GM19023 (cell line): ENCODE data around the gene RNU2-63P.
"Not testable (repeated sequence)": the region's sequence is repeated elsewhere in the genome, so short reads cannot be mapped to it uniquely, and the experiment has no call there.

Source experiments
- ATAC-seq: cut with Tn5 transposase; IDR thresholded peaks from one replicate; pipeline ENCODE4 v1.9.1; 2021; ENCODE audit warnings: mild to moderate bottlenecking, moderate library complexity; ENCODE audit not compliant: unreplicated experiment

The RNU2-63P gene

DNA sequence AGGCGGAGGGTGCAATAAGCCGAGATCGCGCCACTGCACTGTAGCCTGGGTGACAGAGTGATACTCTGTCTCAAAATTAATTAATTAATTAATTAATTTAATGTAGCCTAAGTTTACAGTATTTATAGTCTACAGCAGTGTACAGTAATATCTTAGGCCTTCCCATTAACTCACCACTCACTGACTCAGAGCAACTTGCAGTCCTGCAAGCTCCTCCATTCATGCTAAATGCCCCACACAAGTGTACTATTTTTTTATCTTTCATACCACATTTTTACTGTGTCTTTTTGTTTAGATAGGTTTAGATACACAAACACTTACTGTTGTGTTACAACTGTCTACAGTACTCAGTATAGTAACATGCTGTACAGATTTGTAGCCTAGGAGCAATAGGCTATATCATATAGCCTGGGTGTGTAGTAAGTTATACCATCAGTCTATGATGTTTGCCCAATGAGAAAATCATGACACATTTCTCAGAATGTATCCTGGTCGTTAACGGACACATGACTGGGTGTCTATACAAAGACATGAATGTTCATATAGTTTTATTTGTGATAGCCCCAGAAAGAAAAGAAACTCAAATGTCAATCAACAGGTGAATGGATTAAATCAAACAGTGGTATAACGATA, 15.8 kb upstream of the RNU2-63P start:
- ATAC-seq = no peak

DNA sequence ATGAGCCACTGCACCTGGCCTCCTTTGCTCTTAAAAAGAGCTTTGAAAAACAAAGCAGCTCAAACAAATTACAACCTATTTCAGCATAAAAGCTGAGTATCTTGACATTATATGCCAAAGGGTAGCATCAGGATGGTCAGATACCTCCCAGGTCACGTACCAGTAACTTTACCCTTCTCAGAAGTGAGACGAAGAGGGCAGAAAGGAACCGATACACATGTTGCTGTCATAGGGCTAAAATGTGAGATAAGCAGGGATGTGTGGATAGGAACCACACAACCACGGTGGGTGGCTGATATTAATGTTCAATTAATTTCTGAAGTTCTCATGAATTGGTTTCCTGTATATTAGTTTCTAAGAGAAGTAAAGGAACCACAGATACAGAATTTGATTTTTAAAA, 12.6 kb upstream of the RNU2-63P start:
- ATAC-seq = no peak

DNA sequence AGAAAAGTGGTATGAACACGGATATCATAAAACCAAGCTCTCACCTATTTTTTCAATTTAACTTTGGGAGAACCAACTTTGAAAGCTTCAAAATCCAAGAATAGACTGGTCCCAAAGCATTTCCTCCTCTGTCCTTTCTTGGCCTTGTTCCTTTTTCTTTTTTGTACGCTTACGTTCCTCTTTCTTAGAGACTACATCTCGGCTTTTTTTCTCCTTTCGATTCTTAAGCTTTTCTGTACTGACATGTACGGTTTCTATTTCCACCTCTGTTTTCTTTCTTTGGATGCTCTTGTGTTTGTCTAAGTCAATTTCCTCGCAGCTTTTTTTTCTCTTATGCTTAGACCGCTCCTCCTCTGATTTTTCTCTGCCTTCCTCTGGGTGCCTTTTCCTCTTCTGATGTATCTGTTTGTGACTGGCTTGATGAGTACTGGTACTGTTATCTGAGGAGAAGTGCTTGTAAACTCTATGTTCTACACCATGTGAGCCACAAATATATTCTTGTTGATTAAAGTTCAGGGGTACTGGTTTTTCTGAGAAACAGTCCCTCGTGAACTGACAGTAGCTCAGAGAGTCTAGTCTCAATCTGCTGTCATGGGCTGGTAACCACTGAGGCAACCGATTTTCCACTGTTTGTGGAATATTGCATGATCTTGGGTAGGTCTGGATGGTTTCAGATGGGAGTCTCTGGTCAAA, 11.5 kb upstream of the RNU2-63P start:
- ATAC-seq = no peak

DNA sequence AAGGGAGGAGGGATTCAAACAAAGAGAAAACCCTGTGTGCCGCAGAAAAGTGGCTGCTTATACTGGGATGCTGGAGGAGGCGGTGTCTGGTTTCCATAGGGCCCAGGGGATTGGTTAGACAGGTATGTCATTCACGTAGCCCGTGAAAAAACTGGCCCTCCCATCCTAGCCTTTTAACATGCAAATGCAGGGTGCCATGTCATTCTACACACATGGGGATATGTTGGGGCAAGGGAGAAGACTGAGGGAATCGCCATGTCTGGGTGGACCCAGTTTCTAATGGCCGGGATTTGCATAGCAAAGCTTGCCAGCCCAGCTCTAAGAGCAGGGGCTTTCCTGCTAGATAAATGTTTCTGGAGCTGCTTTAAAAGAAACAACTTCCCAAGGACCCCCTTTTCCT, 8.2 kb upstream of the RNU2-63P start:
- ATAC-seq = no peak

DNA sequence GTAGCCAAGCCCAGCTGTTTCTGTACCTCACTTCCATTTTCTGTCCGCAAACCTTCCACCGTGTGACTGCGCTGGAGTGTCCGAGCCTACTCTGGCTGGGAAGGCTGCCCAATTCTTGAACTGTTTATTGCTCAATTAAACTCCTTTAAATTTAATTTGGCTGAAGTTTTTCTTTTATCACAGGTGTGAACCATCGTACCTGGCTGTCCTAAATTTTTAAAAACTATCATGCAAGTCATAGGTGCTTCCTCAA, 6.2 kb upstream of the RNU2-63P start:
- no peak for ATAC-seq

DNA sequence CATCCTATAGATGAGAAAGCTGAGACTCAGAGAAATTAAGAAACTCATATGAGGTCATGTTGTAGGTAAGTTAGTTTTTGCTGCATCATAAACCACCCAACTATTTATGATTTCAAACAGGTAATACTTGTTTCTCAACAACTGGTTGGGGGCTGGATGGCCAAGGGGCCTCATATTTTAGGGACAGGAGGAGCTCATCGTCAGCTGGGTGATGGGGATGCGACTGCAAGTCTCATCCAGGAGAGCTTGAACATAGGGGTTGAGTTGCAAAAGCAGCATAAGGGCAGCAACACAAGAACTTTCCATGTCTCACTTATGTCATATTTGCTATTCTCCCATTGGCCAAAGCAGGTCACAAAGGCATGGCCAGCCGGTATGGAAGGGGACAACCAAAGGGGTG, 3.6 kb upstream of the RNU2-63P start:
- no peak for ATAC-seq

DNA sequence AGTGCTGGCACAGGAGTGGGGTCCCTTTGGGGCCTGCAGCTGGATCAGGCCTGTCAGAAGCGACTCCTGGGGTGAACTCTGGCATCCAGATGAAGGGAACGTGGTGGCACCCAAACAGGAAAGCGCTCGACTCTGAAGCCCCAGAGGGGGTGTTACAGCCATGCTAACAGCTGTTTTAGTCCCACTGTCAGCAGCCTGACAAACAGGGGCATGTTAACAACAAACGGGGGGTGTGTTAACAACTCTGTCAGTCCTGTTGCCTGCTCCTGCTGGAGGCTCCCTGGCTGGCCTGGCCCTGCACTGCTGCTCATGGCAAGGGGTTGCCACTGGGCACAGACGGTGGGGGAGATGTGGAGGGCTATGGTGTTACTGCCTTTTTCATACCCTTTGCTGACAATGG, 2.6 kb upstream of the RNU2-63P start:
- ATAC-seq = no peak

DNA sequence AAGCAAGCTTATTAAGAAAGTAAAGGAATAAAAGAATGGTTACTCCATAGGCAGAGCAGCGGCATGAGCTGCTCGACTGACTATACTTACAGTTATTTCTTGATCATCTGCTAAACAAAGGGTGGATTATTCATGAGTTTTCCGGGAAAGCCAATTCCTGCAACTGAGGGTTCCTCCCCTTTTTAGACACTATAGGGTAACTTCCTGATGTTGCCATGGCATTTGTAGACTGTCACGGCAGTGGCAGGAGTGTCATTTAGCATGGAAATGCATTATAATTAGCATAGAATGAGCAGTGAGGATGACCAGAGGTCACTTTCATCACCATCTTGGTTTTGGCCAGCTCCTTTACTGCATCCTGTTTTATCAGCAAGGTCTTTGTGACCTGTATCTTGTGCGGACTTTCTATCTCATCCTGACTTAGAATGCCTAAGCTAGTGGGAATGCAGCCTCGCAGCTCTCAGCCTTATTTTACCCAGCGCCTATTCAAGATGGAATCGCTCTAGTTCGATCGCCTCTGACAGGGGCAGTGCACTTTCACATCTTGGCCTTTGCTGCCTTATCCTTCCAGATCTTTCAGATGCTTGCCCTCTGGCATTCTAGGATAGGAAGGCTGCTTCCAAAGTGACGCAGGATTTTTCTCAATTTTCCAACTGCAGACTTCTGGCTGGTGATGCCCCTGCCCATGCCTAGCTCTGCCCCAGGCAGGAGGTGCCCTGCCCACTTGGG, 1.9 kb upstream of the RNU2-63P start:
- ATAC-seq = not testable (repeated sequence)

DNA sequence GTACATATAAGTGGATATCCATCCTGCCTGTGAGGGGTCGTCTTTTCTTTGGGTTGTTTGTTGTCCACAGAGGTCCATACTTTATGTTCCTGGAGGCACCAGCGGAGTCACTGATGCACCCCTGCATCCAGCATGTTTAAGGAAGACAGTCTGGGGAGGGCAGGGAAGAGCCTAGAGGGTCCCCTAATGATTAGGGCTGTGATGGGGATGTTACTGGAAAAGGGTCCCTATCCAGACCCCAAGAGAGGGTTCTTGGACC, 1.4 kb upstream of the RNU2-63P start:
- not testable (repeated sequence) for ATAC-seq

DNA sequence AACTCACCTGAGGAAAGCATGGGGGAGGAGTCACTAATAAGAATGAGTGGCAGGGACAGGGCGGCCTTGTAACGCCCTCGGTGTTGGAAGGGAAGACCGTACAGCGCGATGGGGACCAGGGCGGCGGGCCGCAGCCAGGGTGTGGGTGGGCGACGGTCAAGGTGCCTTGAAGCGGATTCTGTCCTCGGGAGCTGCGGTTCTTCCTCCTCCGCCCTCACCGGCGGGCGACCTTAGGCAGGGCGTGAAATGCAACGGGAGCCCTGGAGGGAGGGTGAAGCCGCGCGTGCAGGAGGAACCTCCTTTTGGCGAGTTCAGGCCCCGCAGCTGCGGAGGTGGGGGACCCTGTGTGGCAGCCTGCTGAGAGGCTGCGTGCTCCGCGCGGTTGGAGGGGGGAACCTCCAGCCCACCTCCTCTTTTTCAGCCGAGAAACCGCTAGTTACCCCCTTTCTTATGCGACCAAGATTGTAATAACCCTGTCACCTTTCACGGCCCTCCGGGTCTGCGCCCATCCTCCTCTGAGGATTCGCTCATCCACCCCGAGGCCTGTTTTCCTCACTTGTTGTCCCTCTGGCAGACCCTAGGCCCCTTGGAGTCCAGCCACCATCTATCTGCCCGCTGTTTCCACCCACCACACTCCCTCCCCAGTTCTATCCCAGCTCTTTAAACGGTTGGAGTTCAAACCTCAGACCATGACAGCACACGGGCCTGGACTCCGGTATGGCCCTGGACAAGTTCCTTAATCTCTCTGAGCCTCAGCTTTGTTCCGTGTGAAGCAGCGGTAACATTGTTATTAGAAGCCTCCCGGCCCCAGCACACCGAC, 823 bp upstream of the RNU2-63P start:
- peak; percentile 72 for ATAC-seq

DNA sequence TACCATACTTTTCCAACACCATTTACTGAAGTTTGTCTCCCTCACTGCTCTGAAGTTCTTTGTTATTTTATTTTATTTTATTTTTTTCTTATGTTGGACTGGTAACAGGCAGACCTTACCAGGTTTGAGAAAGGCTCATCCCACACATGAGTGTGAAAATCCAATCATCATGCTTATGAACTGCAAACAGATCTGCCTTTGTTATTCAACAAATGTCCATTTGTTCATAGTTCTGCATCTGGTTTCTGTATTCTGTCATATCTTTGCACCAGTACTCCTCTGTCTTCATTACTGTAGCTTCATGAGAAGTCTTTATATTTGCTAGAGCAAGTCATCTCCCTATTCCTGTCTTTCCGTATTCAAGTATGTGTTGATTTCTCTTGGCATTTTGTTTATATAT, 5.3 kb downstream of the RNU2-63P start:
- no peak for ATAC-seq

DNA sequence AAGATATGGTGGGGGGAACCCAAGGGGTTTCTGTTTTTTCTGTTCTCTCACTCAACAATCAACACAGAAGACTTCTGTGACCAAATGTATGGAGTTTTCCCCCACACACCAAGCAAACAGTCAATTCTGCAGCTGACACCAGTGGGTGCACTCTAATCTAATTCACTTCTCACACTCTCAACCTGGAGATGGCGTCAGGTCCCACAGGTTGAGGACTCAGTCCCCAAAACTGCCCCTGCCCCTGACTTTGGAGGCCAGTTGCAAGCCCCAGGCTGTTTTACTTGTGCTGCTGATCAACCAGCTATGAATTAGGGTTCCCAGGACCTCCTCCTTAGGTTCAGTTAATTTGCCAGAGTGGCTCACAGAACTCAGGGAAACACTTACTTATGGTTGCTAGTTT, 6.2 kb downstream of the RNU2-63P start:
- ATAC-seq = no peak

DNA sequence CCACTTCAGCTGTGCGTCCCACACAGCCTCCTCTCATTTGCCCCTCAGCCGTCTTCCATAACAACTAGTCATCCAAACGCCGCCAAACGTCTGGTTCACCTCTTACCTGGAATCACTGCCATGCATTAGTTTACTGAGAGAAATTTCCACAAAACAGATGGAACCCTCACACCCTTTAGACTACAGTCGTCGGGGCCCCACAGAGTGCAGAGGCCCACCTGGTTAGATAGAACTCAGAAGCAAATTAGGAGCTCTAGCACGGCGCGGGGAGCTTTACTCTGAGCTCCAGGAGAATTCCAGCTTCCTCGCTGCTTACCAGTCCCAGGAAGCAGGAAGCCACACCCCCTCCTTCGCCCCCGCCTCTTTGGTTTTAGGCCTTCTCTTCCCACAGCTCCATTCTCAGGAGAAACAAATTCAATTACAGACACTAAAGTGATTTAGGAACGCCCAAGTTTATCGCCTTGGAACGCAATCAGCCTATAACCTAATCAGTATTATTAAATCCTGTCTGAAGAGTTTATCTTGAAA, 9.4 kb downstream of the RNU2-63P start:
- ATAC-seq = no peak

DNA sequence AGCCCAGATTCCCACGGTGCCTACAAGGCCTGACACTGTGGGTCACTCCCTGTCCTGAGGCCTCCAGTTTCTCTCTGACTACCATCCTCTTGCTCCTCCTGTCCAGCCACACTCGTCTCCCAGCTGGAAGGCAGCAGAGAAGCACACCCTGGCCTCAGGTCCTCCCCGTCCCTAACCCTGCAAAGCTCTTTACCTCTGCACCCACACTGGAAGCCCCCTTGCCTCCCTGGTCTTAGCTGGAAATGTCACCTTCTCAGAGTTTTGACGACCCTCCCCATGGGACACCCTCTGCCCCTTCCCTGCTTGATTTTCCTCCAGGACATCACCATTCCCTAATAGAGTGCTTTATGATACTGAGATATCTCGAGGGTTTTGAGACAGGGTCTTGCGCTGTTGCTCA, 10.6 kb downstream of the RNU2-63P start:
- no peak for ATAC-seq

DNA sequence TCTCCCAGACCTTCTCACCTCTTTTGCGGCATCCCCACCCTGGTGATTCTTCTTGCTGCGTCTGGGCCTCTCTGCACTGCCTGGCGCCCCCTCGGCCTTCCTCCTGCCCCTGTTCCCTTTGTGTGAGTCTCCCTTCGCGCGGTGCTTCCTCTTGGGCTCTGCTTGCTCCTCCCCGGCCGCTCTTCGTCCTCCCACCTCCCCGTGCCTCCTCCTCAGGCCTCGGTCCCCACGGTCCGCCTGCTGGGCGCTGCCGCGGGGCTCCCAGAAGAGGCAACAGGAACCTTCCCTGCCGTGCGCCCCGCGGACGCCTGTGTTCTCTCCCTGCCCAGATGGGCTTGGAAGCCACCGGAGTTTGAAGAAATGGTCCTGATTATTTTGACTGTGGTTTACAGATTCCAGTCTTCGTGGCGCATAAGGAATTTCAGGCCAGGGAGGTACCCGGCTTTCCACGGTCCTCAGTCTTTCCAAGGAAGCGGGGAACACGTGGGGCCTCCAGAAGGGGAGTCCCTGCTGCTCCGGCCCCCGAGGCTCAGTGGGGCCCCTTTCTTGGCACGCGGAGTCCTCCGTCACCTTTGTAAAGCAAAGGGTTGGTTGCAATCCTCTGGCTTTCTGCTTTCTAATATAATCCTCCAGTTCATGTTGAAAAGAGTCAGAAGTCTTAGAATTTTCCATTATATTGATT, 13.1 kb downstream of the RNU2-63P start:
- ATAC-seq = no peak

DNA sequence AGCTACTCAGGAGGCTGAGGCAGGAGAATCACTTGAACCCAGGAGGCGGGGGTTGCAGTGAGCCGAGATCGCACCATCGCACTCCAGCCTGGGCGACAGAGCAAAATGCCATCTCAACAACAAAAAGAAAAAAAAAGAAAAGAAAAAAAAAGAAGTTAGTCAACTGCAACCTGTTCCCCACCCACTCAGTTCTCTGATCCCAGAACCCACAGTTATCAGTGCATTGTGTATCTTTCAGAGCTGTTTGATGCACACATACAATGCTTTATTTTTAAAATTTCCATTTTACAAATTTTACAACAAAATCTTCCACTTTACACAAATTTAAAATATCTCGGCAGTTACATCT, 14.0 kb downstream of the RNU2-63P start:
- ATAC-seq = no peak

DNA sequence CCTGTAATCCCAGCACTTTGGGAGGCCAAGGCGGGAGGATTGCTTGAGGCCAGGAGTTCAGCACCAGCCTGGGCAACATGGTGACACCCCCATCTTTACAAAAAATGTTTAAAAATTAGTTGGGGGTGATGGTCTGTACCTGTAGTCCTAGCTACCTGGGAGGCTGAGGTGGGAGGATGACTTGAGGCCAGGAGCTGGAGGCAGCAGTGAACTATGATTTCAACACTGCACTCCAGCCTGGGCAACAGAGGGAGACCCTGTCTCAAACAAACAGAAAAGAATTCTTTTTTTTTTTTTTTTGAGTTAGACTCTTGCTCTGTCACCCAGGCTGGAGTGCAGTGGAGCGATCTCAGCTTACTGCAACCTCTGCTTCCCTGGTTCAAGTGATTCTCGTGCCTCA, 15.9 kb downstream of the RNU2-63P start:
- ATAC-seq = not testable (repeated sequence)

DNA sequence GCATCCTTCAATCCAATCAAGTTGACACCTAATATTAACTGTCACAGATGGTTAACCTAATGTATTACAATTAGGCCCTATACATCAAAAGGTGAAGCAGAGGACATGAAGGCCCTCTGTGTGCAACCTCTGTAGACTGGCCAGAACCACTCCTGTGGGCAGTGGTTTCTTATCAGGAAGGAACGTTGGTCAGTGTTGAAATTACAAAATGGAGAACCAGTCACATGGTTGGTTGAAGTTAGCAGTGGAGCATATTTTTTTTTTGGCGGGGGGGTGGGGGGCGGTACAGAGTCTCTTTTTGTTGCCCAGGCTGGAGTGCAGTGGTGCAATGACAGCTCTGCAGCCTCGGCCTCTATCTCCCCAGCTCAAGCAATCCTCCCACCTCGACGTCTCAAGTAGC, 19.8 kb downstream of the RNU2-63P start:
- no peak for ATAC-seq

DNA sequence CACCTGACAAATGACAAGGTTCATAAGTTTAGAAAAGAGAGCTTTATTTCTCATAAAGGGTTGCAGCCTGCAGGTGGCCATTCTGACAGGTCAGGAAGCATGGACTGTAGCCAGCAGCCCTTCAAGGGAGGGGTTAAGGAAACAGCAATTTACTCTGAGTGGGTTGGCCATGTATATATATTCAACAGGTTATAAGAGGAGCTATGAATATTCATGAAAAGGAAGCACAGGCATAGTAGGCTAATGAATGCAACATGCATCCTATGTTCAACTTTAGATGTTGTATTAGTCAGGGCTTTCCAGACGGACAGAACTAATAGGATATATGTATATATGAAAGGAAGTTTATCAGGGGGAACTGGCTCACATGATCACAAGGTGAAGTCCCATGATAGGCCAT, 20.6 kb downstream of the RNU2-63P start:
- ATAC-seq = no peak

DNA sequence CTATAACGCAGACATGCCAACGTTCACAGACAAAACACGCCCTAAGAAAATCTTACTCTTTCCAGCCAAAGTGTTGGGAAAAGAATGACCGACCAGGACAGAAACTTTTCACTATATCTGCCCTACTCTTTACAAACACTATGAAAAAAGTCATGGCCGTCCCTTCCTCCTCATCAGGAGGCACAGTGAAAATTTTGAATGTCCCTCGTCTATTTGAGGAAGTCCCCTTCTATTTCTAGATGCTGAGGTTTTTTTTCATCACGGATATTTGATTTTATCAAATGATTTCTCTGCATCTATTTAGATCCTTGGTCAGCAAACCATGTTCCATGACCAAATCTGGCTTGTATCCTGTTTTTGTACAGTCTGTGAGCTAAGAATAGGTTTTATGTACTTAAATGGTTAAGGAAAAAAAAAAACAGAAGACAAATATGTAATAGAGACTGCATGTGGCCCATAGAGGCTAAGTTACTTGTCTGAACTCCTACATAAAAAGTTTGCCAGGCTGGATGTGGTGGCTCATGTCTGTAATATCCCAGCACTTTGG, 22.0 kb downstream of the RNU2-63P start:
- not testable (repeated sequence) for ATAC-seq

DNA sequence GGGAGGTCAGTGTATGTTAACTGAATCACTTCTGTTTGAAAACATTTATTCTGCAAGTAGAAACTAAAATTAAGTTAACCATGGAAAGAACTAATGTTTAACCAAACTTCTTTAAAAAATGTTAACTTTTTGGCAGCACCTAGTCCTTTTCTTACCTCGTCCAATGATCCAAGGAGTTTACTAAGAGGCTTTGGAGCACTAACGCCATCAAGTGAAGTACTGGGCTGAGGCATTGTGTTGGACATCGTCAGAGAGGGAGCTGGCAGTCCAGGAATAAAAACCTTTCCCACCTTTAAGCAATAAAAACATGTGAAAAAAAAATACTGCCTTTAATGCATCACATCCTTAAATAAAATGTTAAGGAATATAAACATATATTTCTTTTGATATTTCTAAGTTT, 23.8 kb downstream of the RNU2-63P start:
- not testable (repeated sequence) for ATAC-seq
